Neuronal stem cell (in vitro differentiated cells): Measurements from ENCODE around the gene AKT2.
A peak's percentile ranks its signal among the peaks of the same experiment; 100 is the strongest.
"Not testable (repeated sequence)": the region's sequence is repeated elsewhere in the genome, so short reads cannot be mapped to it uniquely, and the experiment has no call there.

Experiments used
- DNase-seq: peaks from one replicate; pipeline ENCODE4 v3.0.0-alpha.2; 2013; ENCODE audit warnings: low spot score
- H2AFZ ChIP-seq: one replicate; pipeline ENCODE4 v1.6.1; 2013; ENCODE audit warnings: mild to moderate bottlenecking, low read length, inconsistent platforms
- H2AK5ac ChIP-seq: 2 replicates; pipeline ENCODE4 v1.6.1; 2013; ENCODE audit warnings: low read depth, mild to moderate bottlenecking, inconsistent platforms, low read length, moderate library complexity, mixed read lengths
- H2BK120ac ChIP-seq: 2 replicates; pipeline ENCODE4 v1.6.1; 2013; ENCODE audit warnings: low read depth, mild to moderate bottlenecking, inconsistent platforms, low read length, moderate library complexity, mixed read lengths
- H2BK12ac ChIP-seq: one replicate; pipeline ENCODE4 v1.6.1; 2013; ENCODE audit warnings: low read length, inconsistent platforms
- H2BK15ac ChIP-seq: 2 replicates; pipeline ENCODE4 v1.6.1; 2013; ENCODE audit warnings: mild to moderate bottlenecking, low read length, inconsistent platforms, mixed read lengths
- H2BK5ac ChIP-seq: one replicate; pipeline ENCODE4 v1.6.1; 2013; ENCODE audit warnings: inconsistent platforms, mild to moderate bottlenecking, low read length, moderate library complexity
- H3K14ac ChIP-seq: one replicate; pipeline ENCODE4 v1.6.1; 2013; ENCODE audit warnings: low read length, inconsistent platforms
- H3K18ac ChIP-seq: 2 replicates; pipeline ENCODE4 v1.6.1; 2013; ENCODE audit warnings: low read length, inconsistent platforms
- H3K23ac ChIP-seq: 2 replicates; pipeline ENCODE4 v1.6.1; 2013; ENCODE audit warnings: low read depth, mild to moderate bottlenecking, mixed read lengths, low read length, inconsistent platforms; ENCODE audit not compliant: poor library complexity
- H3K27ac ChIP-seq: replicated peaks from 3 replicates; pipeline ENCODE4 v1.5.1; 2013; ENCODE audit warnings: low read length, inconsistent platforms
- H3K27me3 ChIP-seq, 3 experiments: 2 replicates each; pipeline ENCODE4 v1.6.1; 2013; ENCODE audit warnings: low read length in 3 of 3, mild to moderate bottlenecking in 2 of 3, inconsistent platforms in 1 of 3, low read depth in 1 of 3, mixed read lengths in 1 of 3, moderate library complexity in 1 of 3; ENCODE audit not compliant: control insufficient read depth in 3 of 3, insufficient read depth in 3 of 3
- H3K36me3 ChIP-seq, 2 donors: replicated peaks in 1 of 2; 2 replicates each; pipeline ENCODE4 v1.6.1; 2013; ENCODE audit warnings: low read length in 2 of 2; ENCODE audit not compliant: control insufficient read depth in 2 of 2, insufficient read depth in 2 of 2
- H3K4ac ChIP-seq: 2 replicates; pipeline ENCODE4 v1.6.1; 2013; ENCODE audit warnings: inconsistent platforms, mild to moderate bottlenecking, low read length, moderate library complexity
- H3K4me1 ChIP-seq, 2 donors: 1 replicate in 1 of 2; 2 replicates in 1 of 2; pipeline ENCODE4 v1.6.1; 2013; ENCODE audit warnings: low read length in 2 of 2, low read depth in 1 of 2; ENCODE audit not compliant: control insufficient read depth in 2 of 2, insufficient read depth in 1 of 2
- H3K4me2 ChIP-seq: one replicate; pipeline ENCODE4 v1.6.1; 2013; ENCODE audit warnings: mild to moderate bottlenecking, low read length, inconsistent platforms; ENCODE audit not compliant: insufficient read depth, poor library complexity, severe bottlenecking
- H3K4me3 ChIP-seq, 2 donors: 2 replicates each; pipeline ENCODE4 v1.5.1; 2013; ENCODE audit warnings: low read length in 2 of 2, mild to moderate bottlenecking in 2 of 2, inconsistent platforms in 1 of 2, moderate library complexity in 1 of 2
- H3K79me1 ChIP-seq: one replicate; pipeline ENCODE4 v1.6.1; 2013; ENCODE audit warnings: low read depth, mild to moderate bottlenecking, inconsistent platforms, low read length, moderate library complexity
- H3K9ac ChIP-seq: one replicate; pipeline ENCODE4 v1.6.1; 2013; ENCODE audit warnings: mild to moderate bottlenecking, low read depth, low read length, inconsistent platforms; ENCODE audit not compliant: poor library complexity
- H3K9me3 ChIP-seq, 2 donors: replicated peaks in 1 of 2; 2 replicates each; pipeline versions ENCODE3 to v1.6.1; 2013; ENCODE audit warnings: low read length in 2 of 2, mild to moderate bottlenecking in 2 of 2, inconsistent platforms in 1 of 2, low read depth in 1 of 2, mixed read lengths in 1 of 2, moderate library complexity in 1 of 2; ENCODE audit not compliant: control insufficient read depth in 2 of 2, insufficient read depth in 1 of 2
- H4K8ac ChIP-seq: one replicate; pipeline ENCODE4 v1.6.1; 2013; ENCODE audit warnings: low read depth, mild to moderate bottlenecking, inconsistent platforms, low read length, moderate library complexity
- H4K91ac ChIP-seq: one replicate; pipeline ENCODE4 v1.6.1; 2013; ENCODE audit warnings: low read length, low read depth, mild to moderate bottlenecking, inconsistent platforms; ENCODE audit not compliant: poor library complexity
- WGBS, 2 donors: extraction: QIAGEN DNeasy Blood & Tissue Kit; methylation state at CpG; one replicate each; pipeline ENCODE4 v1.1.7; 2013; ENCODE audit warnings: missing lambda C conversion rate in 2 of 2, mixed read lengths in 1 of 2; ENCODE audit not compliant: insufficient read length in 2 of 2, insufficient replicate concordance in 1 of 2; ENCODE audit errors: extremely low coverage in 2 of 2; 5-methylcytosine and 5-hydroxymethylcytosine counted together

The AKT2 gene

DNA sequence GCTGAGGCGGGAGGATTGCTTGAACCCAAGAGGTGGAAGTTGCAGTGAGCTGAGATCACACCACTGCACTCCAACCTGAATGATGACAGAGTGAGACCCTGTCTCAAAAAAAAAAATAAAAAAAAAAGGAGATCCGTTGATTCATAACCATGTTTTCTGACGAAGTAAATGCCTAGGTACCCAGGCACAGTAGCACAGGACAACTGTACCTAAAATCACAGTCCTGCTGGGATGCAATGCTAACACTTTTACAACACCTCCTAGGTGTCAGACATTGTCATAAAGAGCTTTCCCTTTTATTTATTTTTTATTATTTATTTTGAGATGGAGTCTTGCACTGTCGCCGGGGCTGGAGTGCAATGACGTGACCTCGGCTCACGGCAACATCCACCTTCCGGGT, 64.5 kb downstream of the AKT2 start:
- DNase-seq: no peak
- no CpG with 5 or more reads among the region's 9 CpGs for WGBS, 2 donors
- no peak overlapping the region for H2BK120ac ChIP-seq
- H2BK15ac ChIP-seq: no peak overlapping the region
- peaks cover 2% of the 10 kb centered on the region for H3K79me1 ChIP-seq
- no peak overlapping the region for H2BK12ac ChIP-seq
- H2AK5ac ChIP-seq: no peak overlapping the region
- H3K4me3 ChIP-seq: no peak overlapping the region
- H3K4me2 ChIP-seq: no peak overlapping the region
- H3K23ac ChIP-seq: no peak overlapping the region
- H3K4ac ChIP-seq: no peak overlapping the region
- no peak overlapping the region for H4K8ac ChIP-seq
- H3K27ac ChIP-seq: no peak overlapping the region
- H3K36me3 ChIP-seq: no peaks in the 10 kb centered on the region
- H3K9me3 ChIP-seq: peaks cover 0 to 2% of the 10 kb centered on the region in 2 donors
- H2BK5ac ChIP-seq: no peak overlapping the region
- no peak overlapping the region for H4K91ac ChIP-seq
- H3K27me3 ChIP-seq: peaks cover 6 to 46% (median 37%) of the 10 kb centered on the region in 3 experiments
- no peak overlapping the region for H3K14ac ChIP-seq
- H3K9ac ChIP-seq: no peak overlapping the region
- no peak overlapping the region for H2AFZ ChIP-seq
- H3K4me1 ChIP-seq: peaks cover 0 to under 1% of the 10 kb centered on the region in 2 donors
- no peak overlapping the region for H3K18ac ChIP-seq

DNA sequence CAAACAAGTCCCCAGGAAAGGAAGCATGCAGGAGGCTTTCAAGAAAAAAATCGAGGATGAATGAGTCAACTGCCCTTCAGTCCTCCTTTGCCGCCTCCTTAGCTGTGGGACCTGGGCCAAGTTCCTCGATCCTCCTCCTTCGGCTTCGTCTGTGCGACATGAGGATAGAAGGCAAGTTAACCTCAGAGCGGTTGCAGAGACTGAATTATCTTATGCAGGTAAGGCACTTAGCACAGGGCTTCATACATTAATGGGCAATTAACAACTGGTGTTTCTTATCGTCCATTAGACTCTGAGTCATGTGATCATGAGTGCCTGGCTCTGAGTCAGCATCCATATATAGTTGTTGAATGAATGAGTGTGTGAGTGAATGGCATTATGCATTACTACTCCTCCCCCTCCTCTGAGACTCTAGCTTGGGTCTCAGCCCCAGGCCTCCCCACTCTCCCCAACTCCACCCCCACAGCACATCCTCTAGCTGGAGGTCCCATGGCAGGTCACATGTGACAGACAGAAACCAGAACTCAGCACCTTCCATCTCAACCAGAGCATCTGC, 65.3 kb downstream of the AKT2 start:
- no peak overlapping the region for H3K4ac ChIP-seq
- H3K79me1 ChIP-seq: peaks cover 2% of the 10 kb centered on the region
- no peak overlapping the region for H2AFZ ChIP-seq
- H2BK15ac ChIP-seq: no peak overlapping the region
- H2BK12ac ChIP-seq: no peak overlapping the region
- H3K9ac ChIP-seq: no peak overlapping the region
- no peak overlapping the region for H3K14ac ChIP-seq
- no peaks in the 10 kb centered on the region for H3K4me1 ChIP-seq
- H2AK5ac ChIP-seq: no peak overlapping the region
- H2BK5ac ChIP-seq: no peak overlapping the region
- DNase-seq: no peak
- H3K4me2 ChIP-seq: no peak overlapping the region
- WGBS, 2 donors: no CpG with 5 or more reads among the region's 8 CpGs
- H3K27me3 ChIP-seq: peaks cover 6 to 46% (median 37%) of the 10 kb centered on the region in 3 experiments
- H3K9me3 ChIP-seq: peaks cover 0 to 2% of the 10 kb centered on the region in 2 donors
- H3K36me3 ChIP-seq: no peaks in the 10 kb centered on the region
- no peak overlapping the region for H2BK120ac ChIP-seq
- H4K8ac ChIP-seq: no peak overlapping the region
- no peak overlapping the region for H3K4me3 ChIP-seq
- H3K27ac ChIP-seq: no peak overlapping the region
- no peak overlapping the region for H4K91ac ChIP-seq
- H3K23ac ChIP-seq: no peak overlapping the region
- H3K18ac ChIP-seq: no peak overlapping the region

DNA sequence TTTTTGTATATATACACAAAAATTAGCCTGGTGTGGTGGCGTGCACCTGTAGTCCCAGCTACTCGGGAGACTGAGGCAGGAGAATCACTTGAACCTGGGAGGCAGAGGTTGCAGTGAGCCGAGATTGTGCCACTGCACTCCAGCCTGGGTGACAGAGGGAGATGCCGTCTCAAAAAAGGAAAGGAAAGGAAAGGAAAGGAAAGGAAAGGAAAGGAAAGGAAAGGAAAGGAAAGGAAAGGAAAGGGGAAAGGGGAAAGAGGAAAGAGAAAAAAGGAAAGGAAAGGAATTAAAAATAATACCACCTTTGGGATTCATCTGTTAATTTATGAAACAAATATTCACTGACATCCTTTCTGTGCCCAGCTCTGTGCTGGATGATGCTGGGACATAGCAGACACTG, 66.1 kb downstream of the AKT2 start:
- WGBS, 2 donors: no CpG with 5 or more reads among the region's 4 CpGs

DNA sequence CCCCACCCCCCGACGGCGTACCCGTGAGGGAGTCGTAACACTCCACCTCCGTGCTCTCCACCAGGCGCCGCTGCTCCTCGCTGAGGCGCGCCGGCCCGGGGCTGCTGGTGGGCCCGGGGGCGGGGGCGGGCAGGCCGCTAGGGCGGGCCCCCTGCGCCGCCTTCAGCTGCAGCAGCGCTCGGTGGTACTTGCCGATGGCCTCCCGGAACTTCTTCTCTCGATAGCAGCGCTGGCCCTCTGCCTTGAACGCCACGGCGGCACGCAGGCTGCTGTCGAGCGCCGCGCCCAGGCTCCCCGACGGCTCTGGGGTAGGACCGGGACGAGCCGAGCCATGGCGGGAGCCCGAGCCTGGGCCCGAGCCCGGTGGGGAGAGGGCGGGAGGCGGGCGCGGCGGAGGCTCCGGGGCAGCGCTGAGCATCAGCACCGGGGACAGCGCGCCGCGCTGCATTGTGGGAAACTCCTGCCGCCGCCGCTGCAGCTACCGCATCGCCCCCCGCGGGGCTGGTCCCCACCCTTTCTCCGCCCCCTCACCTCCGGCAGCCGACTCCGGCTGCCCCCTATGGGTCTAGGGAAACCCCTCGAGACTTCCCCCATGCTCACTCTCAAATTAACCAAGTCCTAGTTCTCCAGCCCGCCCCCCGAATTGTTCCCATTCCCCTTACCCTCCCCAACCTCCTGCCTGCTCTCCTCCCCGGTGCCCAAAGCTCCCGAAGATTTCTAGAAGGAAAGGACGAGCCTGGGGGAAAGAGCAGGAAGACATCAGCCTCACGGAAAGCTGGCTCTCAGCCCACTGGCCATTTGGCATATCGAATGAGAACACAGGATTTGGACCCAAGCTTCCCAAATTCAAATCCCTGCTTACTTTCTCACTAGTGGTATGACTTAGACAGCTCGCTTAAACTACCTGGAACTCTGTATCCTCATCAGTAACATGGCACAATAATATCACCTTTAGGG, 66.9 kb downstream of the AKT2 start, which contains the start of gene TTC9B:
Gene TTC9B (minus strand): TSS at position 451 of the 957 bp plus-strand sequence. CDS start 3 bp downstream, at position 448.
- H3K4me1 ChIP-seq: no peaks in the 10 kb centered on the region
- H2BK120ac ChIP-seq: no peak within 1 kb of the TSS
- H3K23ac ChIP-seq: peak within 1 kb of the TSS; percentile 95
- no peak within 1 kb of the TSS for H3K4me3 ChIP-seq
- H2AFZ ChIP-seq: peak within 1 kb of the TSS; percentile 82
- H2BK5ac ChIP-seq: no peak within 1 kb of the TSS
- H3K27ac ChIP-seq: no peak within 1 kb of the TSS
- H2BK15ac ChIP-seq: no peak within 1 kb of the TSS
- no peak within 1 kb of the TSS for H2AK5ac ChIP-seq
- peak within 1 kb of the TSS; percentile 57 for H3K18ac ChIP-seq
- H3K4ac ChIP-seq: no peak within 1 kb of the TSS
- H3K27me3 ChIP-seq: peaks cover 6 to 46% (median 34%) of the 10 kb centered on the region in 3 experiments
- H3K79me1 ChIP-seq: peaks cover 2% of the 10 kb centered on the region
- WGBS, 2 donors: no CpG with 5 or more reads among the region's 75 CpGs
- peak; percentile 67 for DNase-seq
- no peak within 1 kb of the TSS for H4K8ac ChIP-seq
- peaks cover 0 to 2% of the 10 kb centered on the region in 2 donors for H3K9me3 ChIP-seq
- peaks cover 0 to 4% of the 10 kb centered on the region in 2 donors for H3K36me3 ChIP-seq
- peak within 1 kb of the TSS; percentile 33 for H3K4me2 ChIP-seq
- H3K14ac ChIP-seq: no peak within 1 kb of the TSS
- H2BK12ac ChIP-seq: no peak within 1 kb of the TSS
- H4K91ac ChIP-seq: no peak within 1 kb of the TSS
- no peak within 1 kb of the TSS for H3K9ac ChIP-seq

More for the DNA sequence above, 66.1 kb downstream of the AKT2 start:
- H3K9ac ChIP-seq, H2BK15ac ChIP-seq, H2AFZ ChIP-seq, H3K79me1 ChIP-seq, H3K9me3 ChIP-seq, H3K36me3 ChIP-seq, H3K14ac ChIP-seq, H2BK12ac ChIP-seq, H2BK5ac ChIP-seq, H3K4ac ChIP-seq, H2BK120ac ChIP-seq, H3K4me3 ChIP-seq, H4K91ac ChIP-seq, H2AK5ac ChIP-seq, H3K27ac ChIP-seq, H4K8ac ChIP-seq, H3K4me2 ChIP-seq, H3K4me1 ChIP-seq, H3K18ac ChIP-seq, H3K23ac ChIP-seq, DNase-seq: not testable (repeated sequence)
- peaks cover 6 to 46% (median 37%) of the 10 kb centered on the region in 3 experiments for H3K27me3 ChIP-seq
